ENCODE data around the gene GPR52.

The GPR52 gene

GRCh38 chr1:174466607-174467006 is 18.8 kb downstream of the GPR52 start:
- DNase-seq (ENCODE audit: low read depth in 1 of 2, low spot score in 1 of 2) = no peak

GRCh38 chr1:174469052-174469451 is 21.3 kb downstream of the GPR52 start:
- no peak for DNase-seq (ENCODE audit: low read depth in 1 of 2, low spot score in 1 of 2)

GRCh38 chr1:174469687-174470086 is 21.9 kb downstream of the GPR52 start:
- DNase-seq (ENCODE audit: low read depth in 1 of 2, low spot score in 1 of 2) = no peak

- no peak for DNase-seq (ENCODE audit: low read depth in 1 of 2, low spot score in 1 of 2)
Measured at GRCh38 chr1:174479281-174479680, 31.5 kb downstream of the GPR52 start.

- DNase-seq (ENCODE audit: low read depth in 1 of 2, low spot score in 1 of 2) = no peak
Measured at GRCh38 chr1:174480324-174480723, 32.6 kb downstream of the GPR52 start.

GRCh38 chr1:174491606-174492005 is 43.8 kb downstream of the GPR52 start:
- DNase-seq (ENCODE audit: low read depth in 1 of 2, low spot score in 1 of 2) = no peak

- DNase-seq (ENCODE audit: low read depth in 1 of 2, low spot score in 1 of 2) = no peak
Measured at GRCh38 chr1:174497478-174497877, 49.7 kb downstream of the GPR52 start.
